Activated CD4-positive, alpha-beta T cell treated with anti-CD3 and anti-CD28 coated beads for 36 hours (primary cell): Measurements from ENCODE around the gene FAM124B. TPM values are rescaled to one million over a fixed set of nuclear protein-coding genes. Genes with fewer than 3 reads are reported as not detected.

Experiments used
- ATAC-seq: fragments of 200-7000 bp; cut with Tn5 transposase; one replicate; pipeline ENCODE4 v1.10.0; 2021; ENCODE audit warnings: mild to moderate bottlenecking, moderate library complexity
- CTCF ChIA-PET: fragments of 350-600 bp; sonication (Branson Sonifier 250); formaldehyde crosslinking; loops from one replicate; lab custom pipeline; 2021; ENCODE audit warnings: antibody characterized with exemption; lab: Charles Lee
- POLR2A ChIA-PET: fragments of 350-600 bp; sonication (Branson Sonifier 250); formaldehyde crosslinking; loops from one replicate; lab custom pipeline; 2021; ENCODE audit warnings: antibody characterized with exemption, inconsistent platforms; lab: Charles Lee
- DNase-seq: peaks from one replicate; pipeline ENCODE4 v3.0.0-alpha.2; 2020
- H3K27ac Mint-ChIP-seq: one replicate; pipeline ENCODE4 v1.8.0; 2021; ENCODE audit warnings: mixed read lengths
- H3K27me3 Mint-ChIP-seq: one replicate; pipeline ENCODE4 v1.8.0; 2021; ENCODE audit warnings: mixed read lengths
- H3K36me3 Mint-ChIP-seq: one replicate; pipeline ENCODE4 v1.8.0; 2021; ENCODE audit warnings: low read depth, mixed read lengths
- H3K4me1 Mint-ChIP-seq: one replicate; pipeline ENCODE4 v1.8.0; 2021; ENCODE audit warnings: mixed read lengths
- H3K4me3 Mint-ChIP-seq: one replicate; pipeline ENCODE4 v1.8.0; 2021; ENCODE audit warnings: mild to moderate bottlenecking, moderate library complexity, mixed read lengths
- H3K9me3 Mint-ChIP-seq: one replicate; pipeline ENCODE4 v1.8.0; 2021; ENCODE audit warnings: low read depth, mixed read lengths
- intact Hi-C, 2 experiments: fragments of 100-400 bp; cut with DNase I in 1 of 2; cut with micrococcal nuclease in 1 of 2; formaldehyde crosslinking; loops; one replicate each; pipeline versions ENCODE4 v1.14.2 to v1.15.1; 2022 to 2024; cut with DNase I, micrococcal nuclease
- total RNA-seq, 2 experiments: library from RNA; stranded (reverse); gene quantifications; one replicate each; pipeline ENCODE4 v1.2.3, GENCODE V29; 2021

The FAM124B gene
- total RNA-seq, result under 1 TPM; 0.58 to 0.87 TPM

- intact Hi-C loops, result no loop called here
- H3K36me3 Mint-ChIP-seq, result no peaks in the 10 kb centered on the region
- H3K9me3 Mint-ChIP-seq, result peaks cover 3% of the 10 kb centered on the region
- ChIA-PET CTCF (interaction anchor here (0.8 to 2.5 kb wide), 4 partner anchors 18 to 345 kb away, joined by 3 to 5 read pairs (median 4); no protein-coding TSS in a partner anchor), POLR2A (no interaction called here)
- ATAC-seq, result peak; percentile 85
- peak within 1 kb of the TSS; percentile 50 for H3K4me3 Mint-ChIP-seq
- peaks cover 3% of the 10 kb centered on the region for H3K27me3 Mint-ChIP-seq
- H3K27ac Mint-ChIP-seq, result peak within 1 kb of the TSS; percentile 82
- DNase-seq, result peak; percentile 68
- peaks cover 12% of the 10 kb centered on the region for H3K4me1 Mint-ChIP-seq
These were observed at the start of gene FAM124B for GRCh38 chr2:224401641-224402342. Gene FAM124B (minus strand): TSS chr2:224402107. CDS start chr2:224401768, 339 bp downstream.

DNA sequence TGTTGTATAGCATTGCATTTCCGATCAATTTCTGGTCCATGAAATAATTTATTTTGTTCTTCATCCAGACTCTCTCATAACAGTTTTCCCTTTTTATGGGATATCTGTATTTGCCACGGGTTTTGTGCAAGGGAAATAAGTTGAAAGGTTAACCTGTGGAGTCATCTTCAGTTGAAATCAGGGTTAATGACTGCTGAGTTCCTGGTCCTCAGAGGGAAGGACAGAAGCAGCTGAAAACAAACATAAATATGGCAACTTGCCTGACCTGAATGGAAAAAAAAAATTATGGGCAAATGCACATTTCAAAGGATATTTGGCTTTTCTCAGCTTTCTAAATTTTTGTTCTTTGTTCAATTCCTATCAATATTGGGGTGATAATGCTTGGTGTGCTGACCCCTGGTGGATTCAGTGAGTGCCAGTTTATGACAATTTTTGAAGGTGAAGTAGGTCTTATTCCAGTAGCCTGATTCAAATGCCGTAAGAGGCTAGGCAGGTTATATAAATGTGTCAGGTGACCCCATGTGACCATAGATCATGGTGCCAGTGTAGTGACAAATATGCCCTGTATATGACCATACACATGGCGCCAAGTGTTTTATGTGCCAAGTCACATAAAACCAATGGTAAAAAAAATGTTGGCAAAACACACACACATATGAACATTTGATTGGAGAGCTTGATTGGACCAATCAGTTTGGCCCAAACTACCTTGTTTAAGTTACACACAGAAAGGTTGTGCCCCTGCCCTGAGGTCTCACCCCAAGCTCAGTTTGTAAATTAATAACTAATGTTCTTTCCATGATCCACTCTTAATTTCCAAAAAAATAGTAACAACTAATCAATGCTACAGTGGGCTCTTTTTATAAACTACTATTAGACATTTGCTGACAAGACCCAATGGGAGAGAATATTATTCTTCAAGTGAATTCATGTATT, 47.6 kb upstream of the FAM124B start:
- DNase-seq, result peak; percentile 29
- intact Hi-C loops, result loop anchor here (1.0 to 5.0 kb wide), 3 partner anchors 92 to 203 kb away; no protein-coding TSS in a partner anchor
- CTCF ChIA-PET, result interaction anchor here (0.6 to 0.9 kb wide), 5 partner anchors 17 to 93 kb away, joined by 3 to 4 read pairs (median 3); no protein-coding TSS in a partner anchor
- no peak overlapping the region for H3K27ac Mint-ChIP-seq
- ATAC-seq, result peak; percentile 58
- peaks cover 2% of the 10 kb centered on the region for H3K27me3 Mint-ChIP-seq
- no peaks in the 10 kb centered on the region for H3K9me3 Mint-ChIP-seq
- no peak overlapping the region for H3K4me3 Mint-ChIP-seq
- no peaks in the 10 kb centered on the region for H3K36me3 Mint-ChIP-seq
- POLR2A ChIA-PET, result interaction anchor here (0.6 kb wide), 1 partner anchor 93 kb away, joined by 3 read pairs; no protein-coding TSS in a partner anchor
- H3K4me1 Mint-ChIP-seq, result no peaks in the 10 kb centered on the region

- H3K4me1 Mint-ChIP-seq, result no peaks in the 10 kb centered on the region
- no peak overlapping the region for H3K4me3 Mint-ChIP-seq
- H3K9me3 Mint-ChIP-seq, result no peaks in the 10 kb centered on the region
- ChIA-PET CTCF (interaction anchor here (0.8 to 1.0 kb wide), 2 partner anchors 475 to 477 kb away, joined by 3 read pairs; no protein-coding TSS in a partner anchor), POLR2A (no interaction called here)
- no peak overlapping the region for H3K27ac Mint-ChIP-seq
- peaks cover 9% of the 10 kb centered on the region for H3K27me3 Mint-ChIP-seq
- DNase-seq (no peak), ATAC-seq (no peak)
- H3K36me3 Mint-ChIP-seq, result no peaks in the 10 kb centered on the region
- intact Hi-C loops, result loop anchor here in 1 of 2 experiments (5.0 kb wide), 1 partner anchor 204 kb away; no protein-coding TSS in a partner anchor
These were observed 46.3 kb upstream of the FAM124B start for GRCh38 chr2:224448236-224448635.

GRCh38 chr2:224444783-224445182, 42.9 kb upstream of the FAM124B start:
- Mint-ChIP-seq H3K27ac (no peak overlapping the region), H3K36me3 (no peaks in the 10 kb centered on the region), H3K4me1 (peaks cover 7% of the 10 kb centered on the region), H3K9me3 (no peaks in the 10 kb centered on the region), H3K27me3 (peaks cover 28% of the 10 kb centered on the region), H3K4me3 (no peak overlapping the region)
- intact Hi-C loops, result loop anchor here in 1 of 2 experiments (5.0 kb wide), 1 partner anchor 208 kb away; no protein-coding TSS in a partner anchor
- DNase-seq (no peak), ATAC-seq (no peak)
- POLR2A ChIA-PET, result no interaction called here
- CTCF ChIA-PET, result no interaction called here

GRCh38 chr2:224444021-224444420, 42.1 kb upstream of the FAM124B start:
- CTCF ChIA-PET, result interaction anchor here (1.1 kb wide), 1 partner anchor 206 kb away, joined by 3 read pairs; no protein-coding TSS in a partner anchor
- no peaks in the 10 kb centered on the region for H3K9me3 Mint-ChIP-seq

GRCh38 chr2:224442071-224442967, 40.4 kb upstream of the FAM124B start:
- peak overlapping the region; percentile 14 for H3K27ac Mint-ChIP-seq
- H3K9me3 Mint-ChIP-seq, result no peaks in the 10 kb centered on the region
- intact Hi-C loops, result no loop called here
- ChIA-PET POLR2A (no interaction called here), CTCF (interaction anchor here (1.1 kb wide), 1 partner anchor 200 kb away, joined by 3 read pairs; no protein-coding TSS in a partner anchor)
- H3K27me3 Mint-ChIP-seq, result peaks cover 28% of the 10 kb centered on the region
- DNase-seq (peak; percentile 23), ATAC-seq (peak; percentile 58)
- H3K4me1 Mint-ChIP-seq, result peaks cover 7% of the 10 kb centered on the region
- peak overlapping the region; percentile 59 for H3K4me3 Mint-ChIP-seq
- no peaks in the 10 kb centered on the region for H3K36me3 Mint-ChIP-seq

More at GRCh38 chr2:224444021-224444420, 42.1 kb upstream of the FAM124B start:
- peaks cover 26% of the 10 kb centered on the region for H3K27me3 Mint-ChIP-seq
- no peaks in the 10 kb centered on the region for H3K36me3 Mint-ChIP-seq
- H3K27ac Mint-ChIP-seq, result no peak overlapping the region
- no peak for ATAC-seq
- no peak overlapping the region for H3K4me3 Mint-ChIP-seq
- peaks cover 7% of the 10 kb centered on the region for H3K4me1 Mint-ChIP-seq
- intact Hi-C loops, result no loop called here
- no peak for DNase-seq
- POLR2A ChIA-PET, result interaction anchor here (0.6 kb wide), 1 partner anchor 613 kb away, joined by 3 read pairs; no protein-coding TSS in a partner anchor

DNA sequence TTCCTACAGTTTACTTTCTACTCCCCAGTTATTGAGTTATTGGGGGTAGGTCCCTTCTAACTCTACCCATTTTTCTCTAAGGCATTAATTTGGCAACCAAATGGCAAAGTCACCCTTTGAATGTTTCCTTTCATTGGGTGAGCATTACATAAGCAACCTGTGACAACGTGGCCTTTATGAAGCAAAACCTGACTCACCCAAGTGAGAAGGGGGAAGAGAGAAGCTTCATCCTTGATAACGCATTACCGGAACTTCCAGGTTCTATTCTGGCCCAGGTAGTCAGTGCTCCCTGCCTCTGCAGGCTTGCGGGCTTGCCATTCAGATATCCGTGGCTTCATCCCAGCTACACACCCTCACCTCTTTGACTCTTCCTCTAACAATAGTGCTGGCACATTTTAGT, 39.1 kb upstream of the FAM124B start:
- peaks cover 28% of the 10 kb centered on the region for H3K27me3 Mint-ChIP-seq
- no peak overlapping the region for H3K27ac Mint-ChIP-seq
- ChIA-PET CTCF (interaction anchor here (0.7 to 1.5 kb wide), 2 partner anchors 23 to 72 kb away, joined by 3 to 5 read pairs; no protein-coding TSS in a partner anchor), POLR2A (interaction anchor here (0.6 kb wide), 1 partner anchor 129 kb away, joined by 4 read pairs; no protein-coding TSS in a partner anchor)
- H3K4me1 Mint-ChIP-seq, result peaks cover 7% of the 10 kb centered on the region
- H3K4me3 Mint-ChIP-seq, result no peak overlapping the region
- no peak for DNase-seq
- H3K36me3 Mint-ChIP-seq, result no peaks in the 10 kb centered on the region
- H3K9me3 Mint-ChIP-seq, result no peaks in the 10 kb centered on the region
- intact Hi-C loops, result no loop called here
- no peak for ATAC-seq

DNA sequence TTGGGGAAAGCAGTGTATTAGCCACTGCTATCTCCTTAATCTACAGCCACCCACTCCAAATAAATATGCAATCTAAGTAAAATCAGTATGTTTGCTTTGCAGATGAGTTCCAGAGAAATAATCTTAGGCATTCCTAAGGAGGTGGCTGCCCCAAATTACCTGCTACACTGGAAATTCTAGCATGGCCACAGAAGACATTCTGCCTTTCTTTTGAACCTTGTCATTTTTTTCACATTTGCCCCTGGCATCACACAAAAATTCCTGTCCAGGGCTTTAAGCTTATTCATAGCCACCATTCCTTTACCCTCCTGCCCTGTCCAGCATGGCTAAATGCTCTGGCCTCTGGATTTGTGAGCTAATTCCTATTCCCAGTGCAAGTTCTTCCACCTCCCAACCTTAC, 36.8 kb upstream of the FAM124B start:
- Mint-ChIP-seq H3K27ac (no peak overlapping the region), H3K36me3 (no peaks in the 10 kb centered on the region), H3K4me3 (no peak overlapping the region), H3K4me1 (peaks cover 7% of the 10 kb centered on the region), H3K9me3 (no peaks in the 10 kb centered on the region), H3K27me3 (peaks cover 25% of the 10 kb centered on the region)
- ATAC-seq, result no peak
- no peak for DNase-seq
- intact Hi-C loops, result no loop called here
- CTCF ChIA-PET, result interaction anchor here (1.0 kb wide), 1 partner anchor 340 kb away, joined by 3 read pairs; no protein-coding TSS in a partner anchor
- POLR2A ChIA-PET, result no interaction called here

- Mint-ChIP-seq H3K27ac (no peak overlapping the region), H3K4me3 (no peak overlapping the region), H3K36me3 (no peaks in the 10 kb centered on the region), H3K9me3 (no peaks in the 10 kb centered on the region), H3K27me3 (peaks cover 15% of the 10 kb centered on the region), H3K4me1 (peaks cover 5% of the 10 kb centered on the region)
- POLR2A ChIA-PET, result no interaction called here
- intact Hi-C loops, result no loop called here
- DNase-seq (no peak), ATAC-seq (peak; percentile 88)
- CTCF ChIA-PET, result no interaction called here
These were observed 34.7 kb upstream of the FAM124B start for GRCh38 chr2:224436634-224437033.

DNA sequence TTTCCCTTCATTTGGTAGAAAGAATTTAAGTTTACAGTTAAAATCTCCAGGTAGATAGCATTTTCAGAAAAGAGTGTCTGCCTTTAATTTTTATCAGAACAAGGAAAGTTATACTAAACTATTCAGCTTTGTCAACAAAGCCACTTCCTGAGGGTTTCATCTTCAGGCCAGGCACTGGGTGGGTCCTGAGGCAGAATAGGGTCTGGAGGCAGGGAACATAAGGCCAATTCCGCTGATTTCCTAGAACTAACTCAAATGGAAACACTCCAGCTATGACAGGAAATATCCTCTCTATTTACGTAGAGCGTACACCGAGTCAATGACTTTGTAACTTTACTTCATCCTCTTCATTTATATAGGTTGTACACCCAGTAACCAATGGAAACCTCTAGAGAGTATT, 32.7 kb upstream of the FAM124B start:
- ATAC-seq (no peak), DNase-seq (no peak)
- intact Hi-C loops, result no loop called here
- Mint-ChIP-seq H3K27ac (no peak overlapping the region), H3K4me1 (peaks cover 4% of the 10 kb centered on the region), H3K27me3 (peaks cover 5% of the 10 kb centered on the region), H3K4me3 (no peak overlapping the region), H3K9me3 (no peaks in the 10 kb centered on the region), H3K36me3 (no peaks in the 10 kb centered on the region)
- POLR2A ChIA-PET, result no interaction called here
- CTCF ChIA-PET, result no interaction called here
